Measurements from ENCODE around the gene GPA33. TPM values are rescaled to one million over a fixed set of nuclear protein-coding genes. Genes with fewer than 3 reads are reported as not detected.

Gene GPA33
- total and polyA plus RNA-seq, 9 of the 15 experiments (the other 6 are each of a cell fraction or from before 2014, with no cell fraction given) = 0.13 TPM; not detected in 8

DNA sequence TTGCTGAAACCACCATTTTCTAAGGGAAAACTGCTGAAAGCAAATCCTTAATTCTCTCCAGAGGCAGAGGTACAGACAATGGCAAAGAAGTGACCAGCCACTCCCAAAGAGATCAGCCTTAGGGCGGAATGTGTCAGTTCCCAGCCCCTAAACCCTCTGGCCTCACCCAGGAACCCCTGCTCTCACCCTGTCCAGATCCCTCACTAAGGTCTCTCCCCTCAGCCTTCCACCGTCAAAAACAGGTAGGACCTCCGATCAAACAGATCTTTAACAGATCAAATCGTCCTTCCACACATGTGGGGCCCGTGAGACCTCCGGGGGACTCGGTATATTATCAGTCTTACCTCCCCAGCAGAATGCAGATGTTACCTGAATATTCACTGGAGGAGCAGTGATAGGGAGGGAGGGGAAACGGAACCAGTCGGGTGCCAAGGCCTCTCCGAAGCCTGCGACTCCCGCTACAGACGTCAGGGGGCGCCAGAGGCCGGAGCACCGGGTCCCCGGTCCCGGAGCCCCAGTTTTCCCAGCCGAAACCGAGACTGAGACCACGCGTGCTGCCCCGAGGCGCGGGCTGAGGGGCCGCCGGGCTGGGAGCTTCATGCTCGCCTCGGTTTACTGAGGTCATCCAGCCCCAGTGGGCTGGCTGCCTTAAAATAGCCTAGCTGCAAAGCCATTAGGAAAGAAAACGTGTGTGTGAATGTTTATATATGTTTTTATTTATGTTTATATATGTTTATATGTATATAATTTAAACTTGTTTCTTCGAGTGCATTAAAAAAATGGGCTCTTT lies 23.6 kb downstream of the GPA33 start:
- ChIA-PET CTCF (ENCODE audit: low intra/inter-chr PET ratio) (interaction anchor here (0.8 to 2.1 kb wide), 8 partner anchors 58 to 621 kb away, joined by 3 to 22 read pairs (median 7); partner anchors contain the start of gene POU2F1), POLR2A (interaction anchor here (0.6 kb wide), 1 partner anchor 610 kb away, joined by 3 read pairs; no protein-coding TSS in a partner anchor)
- H3K9me3 ChIP-seq (replicated peaks; ENCODE audit: control insufficient read depth, insufficient read depth, low read depth, low read length) = no peaks in the 10 kb centered on the region
- H2AFZ ChIP-seq (ENCODE audit: low read depth, low read length) = peak overlapping the region; percentile 67
- 2% methylated on average over 31 of the region's 31 CpGs for whole genome bisulfite sequencing (ENCODE audit: insufficient coverage, low coverage, missing lambda C conversion rate)
- BruUV-seq (replicated peaks) = no TSS peak
- no peaks in the 10 kb centered on the region for H3K36me3 ChIP-seq (ENCODE audit: control insufficient read depth, insufficient read depth, low read length)
- DNase-seq (ENCODE audit: extremely low read depth in 1 of 4, low spot score in 3 of 4) = peak; percentile 87 to 97 (median 94)
- peak overlapping the region; percentile 62 for H3K4me2 ChIP-seq (ENCODE audit: insufficient read depth, low read length)
- H3K4me3 ChIP-seq = no peak overlapping the region
- H3K79me2 ChIP-seq (ENCODE audit: control insufficient read depth, insufficient read depth, low read length) = no peaks in the 10 kb centered on the region
- no peak overlapping the region for H3K27ac ChIP-seq (ENCODE audit: extremely low read depth, low read depth, low read length)
- intact Hi-C loops (cut with micrococcal nuclease) (loop anchor here (1.0 to 5.0 kb wide), 7 partner anchors 58 to 621 kb away; partner anchors contain the start of gene POU2F1), in situ Hi-C loops (cut with MboI) (loop anchor here (5.0 to 10.0 kb wide), 3 partner anchors 381 to 628 kb away; no protein-coding TSS in a partner anchor)
- H3K9ac ChIP-seq (ENCODE audit: insufficient read depth in 1 of 2, low read depth in 2 of 2, low read length in 2 of 2) = peak overlapping the region; percentile 43 to 65; a peak in 2 of 4 replicates
- peaks cover 41 to 45% of the 10 kb centered on the region in 2 experiments for H3K27me3 ChIP-seq (ENCODE audit: control insufficient read depth in 2 of 2, insufficient read depth in 2 of 2, low read length in 2 of 2)
- H3K9me1 ChIP-seq (ENCODE audit: control insufficient read depth, insufficient read depth, low read length) = no peaks in the 10 kb centered on the region
- FAIRE-seq = peak; percentile 56
- peak; percentile 94 for ATAC-seq
- peaks cover 5% of the 10 kb centered on the region; the same call in 1 of the 2 replicates for H4K20me1 ChIP-seq (replicated peaks; ENCODE audit: control insufficient read depth, insufficient read depth, low read length)
- peaks cover 0 to 9% of the 10 kb centered on the region in 2 experiments; a peak in 3 of 5 replicates for H3K4me1 ChIP-seq (replicated peaks in 1 of 2; ENCODE audit: control insufficient read depth in 2 of 2, insufficient read depth in 2 of 2, low read length in 2 of 2)
- TF ChIP-seq SRF (CRISPR knock-in tag; IDR thresholded peaks at IDR 0.05) = 0 out of 4 replicates have a peak, but pooled peaks of 1 of the 2 experiments have one; percentile 18
- TF ChIP-seq GATAD2B (IDR thresholded peaks at IDR 0.05; ENCODE audit: borderline replicate concordance) = peak; percentile 9; the same call in 1 of the 2 replicates
- no peak for TF ChIP-seq KLF13 (tag; IDR thresholded peaks at IDR 0.05; ENCODE audit: borderline replicate concordance, low read depth)
- TF ChIP-seq, protein P1, sequence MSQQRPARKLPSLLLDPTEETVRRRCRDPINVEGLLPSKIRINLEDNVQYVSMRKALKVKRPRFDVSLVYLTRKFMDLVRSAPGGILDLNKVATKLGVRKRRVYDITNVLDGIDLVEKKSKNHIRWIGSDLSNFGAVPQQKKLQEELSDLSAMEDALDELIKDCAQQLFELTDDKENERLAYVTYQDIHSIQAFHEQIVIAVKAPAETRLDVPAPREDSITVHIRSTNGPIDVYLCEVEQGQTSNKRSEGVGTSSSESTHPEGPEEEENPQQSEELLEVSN (IDR thresholded peaks at IDR 0.05; ENCODE audit: borderline replicate concordance in 1 of 2, extremely low read depth in 1 of 2, insufficient read depth in 1 of 2, insufficient read length in 1 of 2, low read depth in 1 of 2, low read length in 1 of 2, poor library complexity in 1 of 2, severe bottlenecking in 1 of 2) = peak; percentile 45 to 80
- peak; percentile 50; the same call in 1 of the 2 replicates for TF ChIP-seq ZBTB7A (IDR thresholded peaks at IDR 0.05; ENCODE audit: borderline replicate concordance, control insufficient read depth, low read depth, low read length)
- TF ChIP-seq MYNN (IDR thresholded peaks at IDR 0.05) = 0 out of 2 replicates have a peak, but pooled peaks have one; percentile 40
- TF ChIP-seq MYNN (CRISPR knock-in tag; IDR thresholded peaks at IDR 0.05) = no peak
- TF ChIP-seq ZNF12 (CRISPR knock-in tag; IDR thresholded peaks at IDR 0.05) = 0 out of 2 replicates have a peak, but pooled peaks have one; percentile 36
- TF ChIP-seq CREB3L1 (IDR thresholded peaks at IDR 0.05; ENCODE audit: borderline replicate concordance, low read depth) = no peak
- peak; percentile 98 for TF ChIP-seq RAD21 (CRISPR knock-in tag; conservative IDR thresholded peaks at IDR 0.05 in 1 of 2, IDR thresholded peaks at IDR 0.05 in 1 of 2)
